Ectodermal cell (in vitro differentiated cells): ENCODE measurements around the gene KLRC3.
"Not testable (repeated sequence)": the region's sequence is repeated elsewhere in the genome, so short reads cannot be mapped to it uniquely, and the experiment has no call there.

Experiments used
- H3K27ac ChIP-seq: 2 replicates; pipeline ENCODE4 v1.7.0; 2013; ENCODE audit warnings: mild to moderate bottlenecking, low read depth, low read length; ENCODE audit not compliant: insufficient read depth, poor library complexity, severe bottlenecking
- H3K27me3 ChIP-seq: 2 replicates; pipeline ENCODE4 v1.7.0; 2013; ENCODE audit warnings: mild to moderate bottlenecking, low read length; ENCODE audit not compliant: insufficient read depth, control insufficient read depth, poor library complexity, severe bottlenecking
- H3K36me3 ChIP-seq: one replicate; pipeline ENCODE4 v1.7.0; 2013; ENCODE audit warnings: low read length; ENCODE audit not compliant: control insufficient read depth, insufficient read depth
- H3K4me1 ChIP-seq: one replicate; pipeline ENCODE4 v1.7.0; 2013; ENCODE audit warnings: low read length; ENCODE audit not compliant: control insufficient read depth, insufficient read depth
- H3K4me3 ChIP-seq: 2 replicates; pipeline ENCODE4 v1.7.0; 2013; ENCODE audit warnings: low read depth, low read length, control low read depth; ENCODE audit not compliant: insufficient read depth
- H3K9me3 ChIP-seq: 2 replicates; pipeline ENCODE4 v1.7.0; 2013; ENCODE audit warnings: mild to moderate bottlenecking, low read length, moderate library complexity; ENCODE audit not compliant: control insufficient read depth
- WGBS, 2 experiments: methylation state at CpG; one replicate each; pipeline ENCODE4 v1.1.7; 2013; ENCODE audit warnings: missing lambda C conversion rate in 2 of 2; 5-methylcytosine and 5-hydroxymethylcytosine counted together

The KLRC3 gene

GRCh38 chr12:10390991-10391390 is 29.4 kb downstream of the KLRC3 start:
- 93 to 96% methylated on average over 6 of the region's 7 CpGs for WGBS, 2 experiments

GRCh38 chr12:10389904-10390303 is 30.5 kb downstream of the KLRC3 start, which contains the start of gene KLRK1:
Gene KLRK1, minus strand, starts transcription at chr12:10390041. Its CDS starts 1,231 bp downstream, at chr12:10388810.
- Histone ChIP-seq H3K27ac (no peak within 1 kb of the TSS), H3K27me3 (no peaks in the 10 kb centered on the region), H3K4me1 (no peaks in the 10 kb centered on the region), H3K36me3 (no peaks in the 10 kb centered on the region), H3K9me3 (no peaks in the 10 kb centered on the region), H3K4me3 (no peak within 1 kb of the TSS)
- WGBS, 2 experiments: no CpG with 5 or more reads among the region's 1 CpG

More at GRCh38 chr12:10390991-10391390, 29.4 kb downstream of the KLRC3 start:
- not testable (repeated sequence) for H3K27me3 ChIP-seq, H3K4me3 ChIP-seq, H3K27ac ChIP-seq, H3K9me3 ChIP-seq, H3K36me3 ChIP-seq, H3K4me1 ChIP-seq

DNA sequence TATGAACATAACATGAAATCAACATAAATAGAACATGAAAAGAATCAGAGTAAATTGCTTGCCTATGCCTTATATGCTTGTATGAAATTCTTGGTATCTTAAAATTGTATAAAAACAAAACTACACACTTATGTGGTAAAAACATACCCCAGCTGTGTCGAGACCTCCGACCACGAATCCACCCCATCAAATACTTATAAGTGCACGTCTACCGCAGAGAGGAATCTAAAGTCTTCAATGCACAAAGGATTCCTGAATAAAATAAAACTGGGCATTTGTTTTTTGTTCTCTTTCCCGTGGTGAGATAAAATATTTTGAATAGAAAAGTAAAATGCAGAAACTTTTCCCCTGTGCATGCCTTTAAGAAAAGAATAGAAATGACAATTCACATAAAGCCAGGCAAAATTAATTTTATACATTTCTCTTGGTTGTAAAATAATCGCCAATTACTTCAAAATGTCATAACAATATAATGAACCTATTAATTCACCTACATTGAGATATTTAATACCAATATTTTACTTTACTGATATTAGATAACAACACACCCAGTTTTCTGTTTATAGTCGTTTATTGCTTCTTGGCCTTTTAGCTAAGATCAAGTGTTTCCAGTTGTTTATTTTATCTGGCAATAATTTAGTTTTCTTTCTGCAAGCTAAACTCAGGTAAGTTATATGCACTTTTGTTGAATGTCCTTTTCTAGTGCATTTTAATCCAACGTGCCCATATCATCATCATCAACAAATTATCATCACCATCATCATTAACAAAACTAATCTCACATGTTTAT is 31.6 kb downstream of the KLRC3 start:
- no peaks in the 10 kb centered on the region for H3K36me3 ChIP-seq
- 91 to 98% methylated on average over 7 to 9 of the region's 9 CpGs for WGBS, 2 experiments
- no peaks in the 10 kb centered on the region for H3K27me3 ChIP-seq

GRCh38 chr12:10387498-10387897 is 32.9 kb downstream of the KLRC3 start:
- H3K36me3 ChIP-seq, H3K4me1 ChIP-seq, H3K27me3 ChIP-seq, H3K9me3 ChIP-seq, H3K27ac ChIP-seq, H3K4me3 ChIP-seq: not testable (repeated sequence)
- 91 to 97% methylated on average over 6 of the region's 6 CpGs for WGBS, 2 experiments

More for the DNA sequence above, 31.6 kb downstream of the KLRC3 start:
- Histone ChIP-seq H3K27ac (no peak overlapping the region), H3K9me3 (no peaks in the 10 kb centered on the region), H3K4me1 (no peaks in the 10 kb centered on the region), H3K4me3 (no peak overlapping the region)

- Histone ChIP-seq H3K27ac (no peak overlapping the region), H3K27me3 (no peaks in the 10 kb centered on the region), H3K36me3 (no peaks in the 10 kb centered on the region), H3K4me1 (no peaks in the 10 kb centered on the region), H3K4me3 (no peak overlapping the region), H3K9me3 (no peaks in the 10 kb centered on the region)
- 79 to 82% methylated on average over 1 of the region's 1 CpG for WGBS, 2 experiments
Measured at GRCh38 chr12:10386857-10387256, 33.5 kb downstream of the KLRC3 start.

DNA sequence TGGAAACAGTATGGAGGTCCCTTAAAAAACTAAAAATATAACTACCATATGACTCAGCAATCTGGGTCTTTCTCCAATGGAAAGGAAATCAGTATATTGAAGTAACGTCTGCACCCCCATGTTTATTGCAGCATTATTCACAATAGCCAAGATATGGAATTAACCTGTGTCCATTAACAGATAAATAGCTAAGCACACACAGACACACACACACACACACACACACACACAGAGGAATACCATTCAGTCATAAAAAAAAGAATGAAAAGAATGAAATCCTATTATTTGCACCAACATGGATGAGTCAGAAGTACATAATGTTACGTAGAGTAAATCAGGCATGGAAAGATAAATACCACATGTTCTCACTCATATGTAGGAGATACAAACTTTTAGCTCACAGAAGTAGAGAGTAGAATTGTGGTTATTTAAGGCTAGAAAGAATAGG is 35.2 kb downstream of the KLRC3 start:
- Histone ChIP-seq H3K4me1 (no peaks in the 10 kb centered on the region), H3K4me3 (no peak overlapping the region), H3K36me3 (no peaks in the 10 kb centered on the region), H3K27ac (no peak overlapping the region), H3K27me3 (no peaks in the 10 kb centered on the region), H3K9me3 (no peaks in the 10 kb centered on the region)
- 88 to 93% methylated on average over 1 to 2 of the region's 2 CpGs for WGBS, 2 experiments

DNA sequence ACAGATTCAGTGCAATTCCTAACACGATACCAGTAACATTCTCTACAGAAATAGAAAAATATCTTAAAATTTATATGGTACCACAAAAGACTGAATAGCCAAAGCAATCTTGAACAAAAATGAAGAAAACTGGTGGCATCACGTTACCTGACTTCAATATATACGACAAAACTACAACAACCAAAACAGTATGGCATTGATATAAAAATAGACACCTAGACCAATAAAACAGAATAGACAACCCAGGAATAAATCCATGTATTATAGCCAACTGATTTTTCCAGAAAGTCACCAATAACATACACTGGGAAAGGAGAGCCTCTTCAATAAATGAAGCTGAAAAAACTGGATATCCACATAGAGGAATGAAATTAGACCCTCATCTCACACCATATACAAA is 36.2 kb downstream of the KLRC3 start:
- no peaks in the 10 kb centered on the region for H3K36me3 ChIP-seq
- H3K27me3 ChIP-seq: no peaks in the 10 kb centered on the region
- H3K27ac ChIP-seq: no peak overlapping the region
- no peak overlapping the region for H3K4me3 ChIP-seq
- H3K9me3 ChIP-seq: no peaks in the 10 kb centered on the region
- 88 to 100% methylated on average over 3 of the region's 3 CpGs for WGBS, 2 experiments
- no peaks in the 10 kb centered on the region for H3K4me1 ChIP-seq

DNA sequence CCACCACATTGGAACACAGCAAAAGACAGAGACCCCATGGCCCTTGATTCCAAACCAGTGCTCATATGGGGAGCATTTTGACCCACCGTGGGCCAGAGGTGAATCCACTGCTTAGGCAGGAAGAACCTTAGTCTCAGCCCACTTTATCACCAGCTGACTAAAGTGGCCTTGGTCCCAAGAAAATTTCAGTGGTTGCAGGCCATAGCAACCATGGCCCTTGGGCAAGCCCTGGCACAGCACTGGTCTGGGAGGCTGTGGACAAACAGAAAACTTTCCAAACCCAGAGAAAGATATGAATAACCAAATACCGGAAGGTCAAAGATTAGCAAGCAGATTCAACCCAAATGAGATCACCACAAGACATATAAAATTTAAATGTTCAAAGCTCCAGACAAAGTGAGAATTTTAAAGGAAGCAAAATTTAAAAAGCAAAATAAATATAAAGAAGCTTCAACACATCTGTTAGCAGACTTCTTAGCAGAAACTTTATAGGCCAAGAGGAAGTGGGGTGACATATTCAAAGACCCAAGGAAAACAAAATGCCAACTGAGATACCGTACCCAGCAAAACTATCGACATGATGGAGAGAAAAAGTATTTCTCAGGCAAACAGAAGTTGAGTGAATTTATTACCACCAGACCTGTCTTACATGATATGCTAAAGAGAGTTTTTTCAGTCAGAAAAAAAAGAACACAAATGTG is 38.3 kb downstream of the KLRC3 start:
- Histone ChIP-seq H3K4me3 (no peak overlapping the region), H3K36me3 (no peaks in the 10 kb centered on the region), H3K27me3 (no peaks in the 10 kb centered on the region), H3K27ac (no peak overlapping the region), H3K4me1 (no peaks in the 10 kb centered on the region), H3K9me3 (no peaks in the 10 kb centered on the region)
- WGBS, 2 experiments: 94 to 97% methylated on average over 4 of the region's 4 CpGs

DNA sequence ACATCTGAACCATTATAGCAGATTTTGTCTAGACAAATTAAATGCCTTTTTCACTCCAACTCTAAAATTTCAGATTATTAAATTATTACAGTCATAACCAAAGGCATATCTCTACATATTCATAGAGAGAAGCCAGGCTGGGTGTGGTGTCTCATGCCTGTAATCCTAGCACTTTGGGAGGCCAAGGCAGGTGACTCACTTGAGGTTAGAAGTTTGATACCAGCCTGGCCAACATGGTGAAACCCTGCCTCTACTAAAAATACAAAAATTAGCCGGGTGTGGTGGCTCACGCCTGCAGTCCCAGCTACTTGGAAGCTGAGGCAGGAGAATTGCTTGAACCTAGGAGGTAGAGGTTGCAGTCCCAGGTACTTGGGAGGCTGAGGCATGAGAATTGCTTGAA is 41.7 kb downstream of the KLRC3 start:
- not testable (repeated sequence) for H3K4me1 ChIP-seq, H3K36me3 ChIP-seq, H3K4me3 ChIP-seq, H3K9me3 ChIP-seq, H3K27ac ChIP-seq, H3K27me3 ChIP-seq
- 91 to 97% methylated on average over 2 of the region's 2 CpGs for WGBS, 2 experiments

DNA sequence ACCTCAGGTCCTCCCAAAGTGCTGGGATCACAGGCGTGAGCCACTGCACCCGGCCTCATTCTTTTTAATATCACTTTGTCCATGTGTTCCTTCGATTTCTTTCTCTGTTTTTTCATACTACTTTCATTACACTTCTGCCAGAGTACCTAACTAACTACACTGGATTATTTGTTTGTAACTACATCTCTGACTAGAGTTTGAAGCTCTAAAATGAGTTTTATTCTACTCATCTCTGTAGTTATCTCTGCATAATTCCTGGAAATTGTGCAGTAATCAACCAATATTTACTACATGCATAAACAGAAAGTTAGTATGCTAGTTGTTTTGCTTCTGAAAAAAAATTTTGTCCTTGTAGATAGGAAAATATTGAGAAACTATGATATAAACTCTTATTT is 45.8 kb downstream of the KLRC3 start:
- Histone ChIP-seq H3K4me1 (no peaks in the 10 kb centered on the region), H3K27ac (no peak overlapping the region), H3K36me3 (no peaks in the 10 kb centered on the region), H3K27me3 (no peaks in the 10 kb centered on the region), H3K9me3 (no peaks in the 10 kb centered on the region), H3K4me3 (no peak overlapping the region)
- 95 to 96% methylated on average over 3 of the region's 3 CpGs for WGBS, 2 experiments
